DOHH2 (cell line): Measurements from ENCODE around the gene PRDM16.

Experiments
- H3F3A ChIP-seq: fragments of 200-600 bp; sonication (generic), shearing (Covaris generic); 2 replicates; pipeline ENCODE4 v1.6.0; 2016; ENCODE audit warnings: antibody characterized with exemption, mild to moderate bottlenecking; ENCODE audit not compliant: control insufficient read depth, insufficient read depth
- H3K27ac ChIP-seq: fragments of 200-600 bp; sonication (generic); 2 replicates; pipeline ENCODE4 v1.5.1; 2014; ENCODE audit warnings: low read depth, mild to moderate bottlenecking, low read length, moderate library complexity
- H3K27me3 ChIP-seq: fragments of 200-600 bp; sonication (generic); 2 replicates; pipeline ENCODE4 v1.6.1; 2014; ENCODE audit warnings: mild to moderate bottlenecking, low read length, mixed read lengths; ENCODE audit not compliant: control insufficient read depth
- H3K36me3 ChIP-seq: fragments of 200-600 bp; sonication (generic); 2 replicates; pipeline ENCODE4 v1.6.1; 2014; ENCODE audit warnings: mild to moderate bottlenecking, low read length, moderate library complexity, mixed read lengths; ENCODE audit not compliant: control insufficient read depth
- H3K4me1 ChIP-seq: fragments of 200-600 bp; sonication (generic); 2 replicates; pipeline ENCODE4 v1.6.1; 2014; ENCODE audit warnings: mild to moderate bottlenecking, low read length, mixed read lengths; ENCODE audit not compliant: control insufficient read depth
- H3K4me2 ChIP-seq: fragments of 200-600 bp; sonication (generic); 2 replicates; pipeline ENCODE4 v1.6.0; 2014; ENCODE audit warnings: mild to moderate bottlenecking, low read length, moderate library complexity
- H3K4me3 ChIP-seq: fragments of 200-600 bp; sonication (generic); 2 replicates; pipeline ENCODE4 v1.5.1; 2014; ENCODE audit warnings: mild to moderate bottlenecking, low read length, mixed read lengths
- H3K79me2 ChIP-seq: fragments of 200-600 bp; sonication (generic); 2 replicates; pipeline ENCODE4 v1.6.1; 2014; ENCODE audit warnings: mild to moderate bottlenecking, low read length, mixed read lengths; ENCODE audit not compliant: control insufficient read depth
- H3K9me2 ChIP-seq: fragments of 200-600 bp; sonication (generic); replicated peaks from 2 replicates; pipeline ENCODE4 v1.6.1; 2014; ENCODE audit warnings: mild to moderate bottlenecking, low read length, mixed read lengths; ENCODE audit not compliant: control insufficient read depth
- H3K9me3 ChIP-seq: fragments of 200-600 bp; sonication (generic); 2 replicates; pipeline ENCODE4 v1.6.1; 2014; ENCODE audit warnings: antibody characterized with exemption, low read length, mixed read lengths; ENCODE audit not compliant: control insufficient read depth, insufficient read depth
- H4K20me1 ChIP-seq: fragments of 200-600 bp; sonication (generic); 2 replicates; pipeline ENCODE4 v1.6.0; 2014; ENCODE audit warnings: low read depth, mild to moderate bottlenecking, antibody characterized with exemption, low read length, moderate library complexity; ENCODE audit not compliant: control insufficient read depth, insufficient read depth
- CTCF ChIP-seq: fragments of 200-600 bp; sonication (generic); IDR thresholded peaks from one replicate; pipeline ENCODE4 v1.5.1; 2014; ENCODE audit warnings: antibody characterized with exemption, mild to moderate bottlenecking, low read depth, low read length; ENCODE audit not compliant: poor library complexity, severe bottlenecking
- EZH2phosphoT487 ChIP-seq: fragments of 200-600 bp; sonication (generic); IDR thresholded peaks from 2 replicates; pipeline ENCODE4 v1.6.1; 2017; ENCODE audit warnings: borderline replicate concordance, mild to moderate bottlenecking, antibody characterized with exemption, low read length, moderate library complexity, mixed read lengths

The PRDM16 gene

GRCh38 chr1:3268281-3268680 is 199.3 kb downstream of the PRDM16 start:
- no peaks in the 10 kb centered on the region for H4K20me1 ChIP-seq
- H3K79me2 ChIP-seq = no peaks in the 10 kb centered on the region

GRCh38 chr1:3270403-3271245 is 201.6 kb downstream of the PRDM16 start:
- H3K4me1 ChIP-seq = no peaks in the 10 kb centered on the region
- no peak overlapping the region for H3K4me3 ChIP-seq
- H3K27ac ChIP-seq = no peak overlapping the region
- no peaks in the 10 kb centered on the region for H3K27me3 ChIP-seq
- no peak overlapping the region for H3K4me2 ChIP-seq
- TF ChIP-seq EZH2phosphoT487 (no peak), CTCF (no peak)
- H4K20me1 ChIP-seq = no peaks in the 10 kb centered on the region
- no peaks in the 10 kb centered on the region for H3K79me2 ChIP-seq
- H3F3A ChIP-seq = no peaks in the 10 kb centered on the region
- H3K9me2 ChIP-seq = no peaks in the 10 kb centered on the region
- no peaks in the 10 kb centered on the region for H3K36me3 ChIP-seq
- no peaks in the 10 kb centered on the region for H3K9me3 ChIP-seq

More at GRCh38 chr1:3268281-3268680, 199.3 kb downstream of the PRDM16 start:
- Histone ChIP-seq H3K27ac (no peak overlapping the region), H3K4me2 (no peak overlapping the region), H3K9me2 (no peaks in the 10 kb centered on the region), H3F3A (no peaks in the 10 kb centered on the region), H3K36me3 (no peaks in the 10 kb centered on the region), H3K9me3 (no peaks in the 10 kb centered on the region), H3K4me1 (no peaks in the 10 kb centered on the region), H3K27me3 (no peaks in the 10 kb centered on the region), H3K4me3 (no peak overlapping the region)
- TF ChIP-seq CTCF = no peak
- TF ChIP-seq EZH2phosphoT487 = no peak

GRCh38 chr1:3271866-3272265 is 202.9 kb downstream of the PRDM16 start:
- H3K36me3 ChIP-seq = no peaks in the 10 kb centered on the region
- no peak for TF ChIP-seq EZH2phosphoT487
- TF ChIP-seq CTCF = no peak

More at GRCh38 chr1:3271866-3272265, 202.9 kb downstream of the PRDM16 start:
- no peaks in the 10 kb centered on the region for H3K9me2 ChIP-seq
- H3K27ac ChIP-seq = no peak overlapping the region
- no peak overlapping the region for H3K4me2 ChIP-seq
- no peak overlapping the region for H3K4me3 ChIP-seq
- no peaks in the 10 kb centered on the region for H3K79me2 ChIP-seq
- no peaks in the 10 kb centered on the region for H3K27me3 ChIP-seq
- H3F3A ChIP-seq = no peaks in the 10 kb centered on the region
- H3K4me1 ChIP-seq = no peaks in the 10 kb centered on the region
- H3K9me3 ChIP-seq = no peaks in the 10 kb centered on the region
- no peaks in the 10 kb centered on the region for H4K20me1 ChIP-seq
